ENCODE measurements around the gene FOXP2.

Gene FOXP2

DNA sequence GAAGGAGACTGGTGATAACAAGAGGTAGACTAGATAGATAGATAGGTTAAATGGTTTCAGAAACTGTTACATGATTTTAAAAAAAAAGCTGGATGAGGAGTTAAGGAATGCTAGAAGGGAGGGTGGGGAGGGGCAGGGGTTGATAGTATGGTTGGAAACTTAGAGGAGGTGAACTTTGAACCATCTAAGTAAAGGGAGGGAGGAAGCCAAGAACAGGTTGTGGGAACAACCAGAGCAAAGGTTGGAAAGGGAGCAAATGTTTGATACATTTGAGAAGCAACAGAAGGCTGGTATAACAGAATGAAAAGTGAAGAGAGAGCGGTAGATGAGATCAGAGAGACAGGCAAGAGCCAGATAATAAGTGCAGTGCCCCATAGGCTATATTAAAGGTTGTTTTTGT is 224.8 kb downstream of the FOXP2 start:
- no peaks in the 10 kb centered on the region for H3K4me1 Mint-ChIP-seq
- no peak overlapping the region for H3K4me3 Mint-ChIP-seq
- H3K27me3 Mint-ChIP-seq, result peaks cover 2% of the 10 kb centered on the region
- no peak overlapping the region for H3K27ac Mint-ChIP-seq
- no peaks in the 10 kb centered on the region for H3K9me3 Mint-ChIP-seq
- no peaks in the 10 kb centered on the region for H3K36me3 Mint-ChIP-seq

DNA sequence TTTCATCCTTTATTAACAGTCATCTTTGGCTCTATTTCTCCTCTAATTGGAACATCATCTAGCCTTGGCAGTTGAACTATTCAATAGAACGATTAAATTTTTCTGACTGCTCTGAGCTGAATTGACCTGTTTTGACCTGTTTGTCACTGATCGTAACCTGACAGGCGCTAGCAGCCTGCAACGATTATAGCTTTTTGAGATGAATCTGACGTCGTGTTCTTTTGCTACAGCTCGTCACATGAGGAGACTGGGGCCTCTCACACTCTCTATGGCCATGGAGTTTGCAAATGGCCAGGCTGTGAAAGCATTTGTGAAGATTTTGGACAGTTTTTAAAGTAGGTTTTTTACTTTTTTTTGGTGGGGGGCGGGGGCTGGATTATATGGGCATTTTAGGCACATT is 229.8 kb downstream of the FOXP2 start:
- Mint-ChIP-seq H3K4me3 (no peak overlapping the region), H3K36me3 (no peaks in the 10 kb centered on the region), H3K4me1 (no peaks in the 10 kb centered on the region), H3K27me3 (peaks cover 3% of the 10 kb centered on the region), H3K27ac (no peak overlapping the region), H3K9me3 (no peaks in the 10 kb centered on the region)

DNA sequence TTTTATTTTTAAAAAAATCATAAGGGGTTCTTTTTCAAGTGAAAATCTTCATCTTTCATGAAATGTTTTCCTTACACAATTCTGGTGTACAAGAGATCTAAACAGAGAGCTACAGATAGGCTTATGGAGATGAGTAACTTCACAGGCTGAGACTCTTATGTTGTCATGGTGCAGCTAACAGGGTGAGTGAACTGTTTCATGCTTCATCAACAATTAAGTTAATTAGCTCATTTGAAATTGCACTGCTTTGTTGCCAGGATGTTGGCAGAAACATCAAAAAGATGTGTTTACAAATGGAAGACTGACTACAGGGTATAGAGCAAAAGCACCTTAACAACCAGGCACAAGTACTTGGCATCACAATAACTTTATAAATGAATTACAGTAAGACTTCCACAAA is 230.8 kb downstream of the FOXP2 start:
- Mint-ChIP-seq H3K27ac (no peak overlapping the region), H3K4me3 (no peak overlapping the region), H3K27me3 (peaks cover 3% of the 10 kb centered on the region), H3K9me3 (no peaks in the 10 kb centered on the region), H3K4me1 (no peaks in the 10 kb centered on the region), H3K36me3 (no peaks in the 10 kb centered on the region)

DNA sequence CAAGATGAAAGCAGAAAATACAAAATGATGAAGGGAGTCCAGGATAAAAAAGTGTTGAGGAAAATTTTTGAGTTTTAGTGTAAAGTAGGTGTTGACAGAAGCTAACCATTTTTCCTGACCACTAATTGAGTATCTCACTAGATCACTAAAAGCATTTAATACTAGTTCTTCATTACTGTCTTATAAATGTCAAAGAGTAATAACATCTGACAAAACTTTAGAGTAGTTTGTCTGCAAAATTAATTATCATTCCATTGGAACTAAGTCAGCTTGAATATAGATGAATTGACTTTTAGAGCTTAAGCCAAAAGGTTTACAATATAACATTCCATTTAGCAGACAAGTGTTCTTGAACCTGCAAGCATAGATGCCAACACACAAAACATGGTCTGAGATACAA is 232.9 kb downstream of the FOXP2 start:
- no peaks in the 10 kb centered on the region for H3K36me3 Mint-ChIP-seq
- no peaks in the 10 kb centered on the region for H3K4me1 Mint-ChIP-seq
- no peaks in the 10 kb centered on the region for H3K9me3 Mint-ChIP-seq
- no peak overlapping the region for H3K4me3 Mint-ChIP-seq
- H3K27me3 Mint-ChIP-seq, result peaks cover 3% of the 10 kb centered on the region
- no peak overlapping the region for H3K27ac Mint-ChIP-seq

DNA sequence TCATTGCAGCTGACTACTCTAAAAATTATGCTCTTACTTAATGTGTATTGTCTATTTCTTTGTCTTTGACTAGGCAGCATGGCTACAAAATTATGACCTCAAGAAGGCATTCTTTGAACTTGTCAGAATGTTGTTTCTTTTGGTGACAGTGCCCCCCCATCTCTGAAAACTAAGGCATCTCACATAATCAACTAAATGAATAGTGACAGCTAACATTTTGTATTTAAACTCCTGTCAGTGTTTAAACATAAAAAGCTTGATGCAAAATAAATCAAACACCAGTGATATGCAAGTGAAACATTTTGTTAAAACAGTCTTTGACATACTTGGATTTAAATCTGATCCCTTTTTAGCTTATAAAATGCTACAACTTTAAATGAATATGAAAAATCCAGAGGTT is 233.5 kb downstream of the FOXP2 start:
- no peaks in the 10 kb centered on the region for H3K36me3 Mint-ChIP-seq
- H3K27ac Mint-ChIP-seq, result no peak overlapping the region
- no peaks in the 10 kb centered on the region for H3K9me3 Mint-ChIP-seq
- H3K27me3 Mint-ChIP-seq, result peaks cover 3% of the 10 kb centered on the region
- H3K4me1 Mint-ChIP-seq, result no peaks in the 10 kb centered on the region
- H3K4me3 Mint-ChIP-seq, result no peak overlapping the region

DNA sequence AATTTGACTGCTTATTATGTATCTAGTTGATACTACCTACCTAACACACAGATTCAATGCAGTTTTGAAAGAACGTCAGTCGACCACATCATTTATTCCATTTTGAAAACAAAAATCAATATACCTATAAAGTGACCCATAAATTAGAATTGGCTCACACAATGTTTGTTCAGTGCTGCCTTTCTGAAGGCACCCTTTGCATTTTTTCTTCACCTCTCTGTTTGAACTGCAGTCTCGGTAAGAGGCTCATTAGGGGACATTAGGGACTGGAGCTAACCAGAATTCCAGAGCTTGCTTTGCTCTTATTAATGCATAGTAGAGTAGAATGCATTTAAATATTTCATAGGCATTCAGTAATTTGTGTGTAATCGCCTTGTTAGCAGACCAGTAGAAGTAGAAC is 234.1 kb downstream of the FOXP2 start:
- H3K36me3 Mint-ChIP-seq, result no peaks in the 10 kb centered on the region
- no peaks in the 10 kb centered on the region for H3K9me3 Mint-ChIP-seq
- no peak overlapping the region for H3K4me3 Mint-ChIP-seq
- H3K4me1 Mint-ChIP-seq, result no peaks in the 10 kb centered on the region
- H3K27ac Mint-ChIP-seq, result no peak overlapping the region
- peaks cover 3% of the 10 kb centered on the region for H3K27me3 Mint-ChIP-seq

DNA sequence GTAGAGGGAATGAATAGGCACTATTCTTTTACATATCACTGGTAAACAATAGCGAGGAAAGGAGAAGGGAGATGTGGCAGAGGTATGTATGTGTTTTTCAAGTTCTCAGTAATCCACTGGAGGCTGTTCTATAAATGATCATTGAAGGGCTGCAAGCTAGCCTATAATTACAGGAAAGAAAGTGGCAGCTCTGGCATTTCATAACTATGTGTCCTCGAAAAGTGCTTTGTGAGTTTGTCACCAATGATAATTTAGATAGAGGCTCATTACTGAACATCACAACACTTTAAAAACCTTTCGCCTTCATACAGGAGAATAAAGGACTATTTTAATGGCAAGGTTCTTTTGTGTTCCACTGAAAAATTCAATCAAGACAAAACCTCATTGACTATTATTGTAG is 235.1 kb downstream of the FOXP2 start:
- Mint-ChIP-seq H3K36me3 (no peaks in the 10 kb centered on the region), H3K4me1 (no peaks in the 10 kb centered on the region), H3K4me3 (no peak overlapping the region), H3K27ac (no peak overlapping the region), H3K9me3 (no peaks in the 10 kb centered on the region), H3K27me3 (no peaks in the 10 kb centered on the region)

DNA sequence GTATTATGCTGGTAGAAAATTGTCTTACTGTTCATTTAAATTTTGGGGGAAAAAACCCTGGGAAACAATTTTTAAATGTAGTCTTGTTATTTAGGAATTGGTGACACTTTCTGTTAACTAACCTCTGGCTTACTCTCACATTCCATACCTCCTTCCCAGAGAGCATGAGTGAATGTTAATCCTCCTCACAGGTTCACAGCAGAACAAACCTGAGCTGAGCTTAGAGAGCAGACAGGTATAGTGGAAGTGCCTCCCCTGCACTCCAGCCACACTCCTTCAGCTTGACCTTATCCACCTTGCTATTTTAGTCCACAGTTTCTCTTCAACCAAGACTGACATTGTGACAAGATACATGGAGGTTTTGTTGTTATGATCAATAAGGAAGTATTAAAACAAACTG is 235.9 kb downstream of the FOXP2 start:
- H3K4me3 Mint-ChIP-seq, result no peak overlapping the region
- H3K9me3 Mint-ChIP-seq, result no peaks in the 10 kb centered on the region
- no peak overlapping the region for H3K27ac Mint-ChIP-seq
- no peaks in the 10 kb centered on the region for H3K36me3 Mint-ChIP-seq
- H3K4me1 Mint-ChIP-seq, result no peaks in the 10 kb centered on the region
- H3K27me3 Mint-ChIP-seq, result no peaks in the 10 kb centered on the region

DNA sequence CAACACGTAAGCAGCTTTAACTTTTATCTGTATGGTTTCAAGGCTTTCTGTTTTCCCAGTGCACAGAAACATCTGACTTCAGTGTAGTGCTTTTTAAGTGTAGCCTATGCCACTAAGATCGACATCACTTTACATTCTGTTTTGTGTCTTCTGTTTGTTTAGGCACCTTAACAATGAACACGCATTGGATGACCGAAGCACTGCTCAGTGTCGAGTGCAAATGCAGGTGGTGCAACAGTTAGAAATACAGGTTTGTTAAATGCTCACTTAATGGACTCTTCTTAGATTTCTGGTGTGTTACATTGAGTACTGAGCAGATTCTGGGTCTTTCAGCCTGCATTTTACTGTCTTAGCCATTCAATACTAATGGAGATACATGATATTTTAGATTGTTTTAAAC is 237.4 kb downstream of the FOXP2 start:
- Mint-ChIP-seq H3K27ac (no peak overlapping the region), H3K4me1 (no peaks in the 10 kb centered on the region), H3K4me3 (no peak overlapping the region), H3K9me3 (no peaks in the 10 kb centered on the region), H3K36me3 (no peaks in the 10 kb centered on the region), H3K27me3 (no peaks in the 10 kb centered on the region)

DNA sequence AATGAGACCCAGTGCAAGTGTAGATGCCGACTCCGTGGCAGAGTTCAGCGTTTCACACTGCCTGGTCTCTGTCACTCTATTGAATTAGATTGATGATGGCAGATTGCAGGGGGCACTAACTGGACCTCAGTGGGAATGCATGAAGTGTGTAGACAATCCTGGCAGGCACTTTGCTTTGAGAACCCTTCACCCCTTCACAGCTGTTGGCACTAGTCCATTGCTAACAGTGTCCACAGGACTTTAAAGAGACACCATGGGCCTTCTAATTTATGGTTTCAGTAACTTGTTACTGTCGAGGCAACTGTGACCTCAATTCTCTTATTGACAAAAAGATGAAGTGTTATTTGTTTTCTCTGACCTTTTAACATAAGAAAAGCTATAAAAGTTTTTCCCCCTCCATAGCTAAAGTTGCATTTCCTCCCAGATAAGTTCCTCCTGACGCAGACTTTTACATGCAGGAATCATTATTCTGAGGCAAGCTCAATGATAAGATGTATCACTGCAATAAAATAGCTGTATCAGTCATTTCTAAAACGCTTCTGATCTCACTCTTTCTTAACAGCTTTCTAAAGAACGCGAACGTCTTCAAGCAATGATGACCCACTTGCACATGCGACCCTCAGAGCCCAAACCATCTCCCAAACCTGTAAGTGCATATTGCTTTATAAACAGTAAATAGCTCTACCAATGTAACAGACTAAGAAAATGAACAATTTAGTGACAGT is 238.9 kb downstream of the FOXP2 start:
- H3K27me3 Mint-ChIP-seq, result no peaks in the 10 kb centered on the region
- H3K27ac Mint-ChIP-seq, result no peak overlapping the region

DNA sequence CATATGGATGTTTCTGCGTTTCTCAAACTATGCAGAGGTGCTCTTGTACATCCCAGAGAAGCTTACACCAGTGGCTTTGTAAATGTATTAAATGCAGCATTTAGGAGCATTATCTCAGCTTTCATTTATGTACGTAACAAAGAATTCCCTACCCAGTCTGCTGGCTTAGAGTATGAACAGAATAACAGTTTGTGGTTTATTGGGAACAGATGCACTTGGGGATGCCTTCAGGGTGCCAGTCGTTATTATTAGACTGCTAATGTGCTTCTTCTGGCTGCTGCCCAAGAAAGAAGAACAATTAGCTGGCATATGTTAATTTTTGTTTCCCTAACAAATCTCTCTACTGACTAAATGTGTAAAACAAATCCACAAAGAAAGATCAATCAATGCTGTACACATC is 241.9 kb downstream of the FOXP2 start:
- H3K9me3 Mint-ChIP-seq, result no peaks in the 10 kb centered on the region
- no peak overlapping the region for H3K4me3 Mint-ChIP-seq
- H3K27ac Mint-ChIP-seq, result no peak overlapping the region
- H3K27me3 Mint-ChIP-seq, result no peaks in the 10 kb centered on the region
- no peaks in the 10 kb centered on the region for H3K4me1 Mint-ChIP-seq
- no peaks in the 10 kb centered on the region for H3K36me3 Mint-ChIP-seq

More for the DNA sequence above, 238.9 kb downstream of the FOXP2 start:
- Mint-ChIP-seq H3K9me3 (no peaks in the 10 kb centered on the region), H3K4me1 (no peaks in the 10 kb centered on the region), H3K4me3 (no peak overlapping the region), H3K36me3 (no peaks in the 10 kb centered on the region)

DNA sequence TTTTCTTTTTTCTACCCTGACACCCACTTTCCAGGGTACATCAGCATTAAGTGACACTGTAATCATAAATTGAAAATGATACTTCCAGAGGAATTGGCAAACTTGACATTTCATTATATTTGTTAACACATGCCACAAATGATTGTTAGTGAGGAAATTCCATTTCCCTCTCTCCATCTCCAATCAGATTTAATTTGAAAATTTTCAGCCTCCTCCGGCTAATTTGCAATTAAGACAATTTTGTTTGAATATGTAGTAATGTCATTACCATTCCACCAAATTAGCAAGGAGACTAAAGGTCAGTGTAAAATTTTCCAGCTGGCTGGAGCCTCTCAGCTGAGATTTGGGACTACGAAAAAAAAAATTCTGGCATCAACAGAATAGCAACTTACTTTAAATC is 242.7 kb downstream of the FOXP2 start:
- no peaks in the 10 kb centered on the region for H3K36me3 Mint-ChIP-seq
- no peaks in the 10 kb centered on the region for H3K4me1 Mint-ChIP-seq
- H3K9me3 Mint-ChIP-seq, result no peaks in the 10 kb centered on the region
- no peak overlapping the region for H3K27ac Mint-ChIP-seq
- no peaks in the 10 kb centered on the region for H3K27me3 Mint-ChIP-seq
- H3K4me3 Mint-ChIP-seq, result no peak overlapping the region

DNA sequence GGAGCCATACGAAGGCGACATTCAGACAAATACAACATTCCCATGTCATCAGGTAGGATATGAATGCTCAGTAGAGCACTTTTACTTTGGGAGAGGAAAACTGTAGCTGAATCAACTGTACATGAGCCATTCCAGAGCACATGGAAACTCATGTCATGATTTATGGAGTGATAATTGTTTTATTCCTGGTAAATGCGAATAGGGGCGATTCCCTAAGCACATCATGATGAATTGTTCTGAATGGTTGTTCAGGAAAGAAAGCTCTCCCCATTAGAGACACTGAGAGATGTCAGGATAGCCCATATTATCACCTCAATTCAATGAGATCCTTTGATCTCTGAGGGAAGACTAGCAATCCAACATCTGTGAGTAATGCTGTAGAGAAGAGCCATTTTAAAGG is 243.6 kb downstream of the FOXP2 start:
- no peaks in the 10 kb centered on the region for H3K9me3 Mint-ChIP-seq
- no peaks in the 10 kb centered on the region for H3K27me3 Mint-ChIP-seq
- H3K4me1 Mint-ChIP-seq, result no peaks in the 10 kb centered on the region
- H3K4me3 Mint-ChIP-seq, result no peak overlapping the region
- no peak overlapping the region for H3K27ac Mint-ChIP-seq
- no peaks in the 10 kb centered on the region for H3K36me3 Mint-ChIP-seq

DNA sequence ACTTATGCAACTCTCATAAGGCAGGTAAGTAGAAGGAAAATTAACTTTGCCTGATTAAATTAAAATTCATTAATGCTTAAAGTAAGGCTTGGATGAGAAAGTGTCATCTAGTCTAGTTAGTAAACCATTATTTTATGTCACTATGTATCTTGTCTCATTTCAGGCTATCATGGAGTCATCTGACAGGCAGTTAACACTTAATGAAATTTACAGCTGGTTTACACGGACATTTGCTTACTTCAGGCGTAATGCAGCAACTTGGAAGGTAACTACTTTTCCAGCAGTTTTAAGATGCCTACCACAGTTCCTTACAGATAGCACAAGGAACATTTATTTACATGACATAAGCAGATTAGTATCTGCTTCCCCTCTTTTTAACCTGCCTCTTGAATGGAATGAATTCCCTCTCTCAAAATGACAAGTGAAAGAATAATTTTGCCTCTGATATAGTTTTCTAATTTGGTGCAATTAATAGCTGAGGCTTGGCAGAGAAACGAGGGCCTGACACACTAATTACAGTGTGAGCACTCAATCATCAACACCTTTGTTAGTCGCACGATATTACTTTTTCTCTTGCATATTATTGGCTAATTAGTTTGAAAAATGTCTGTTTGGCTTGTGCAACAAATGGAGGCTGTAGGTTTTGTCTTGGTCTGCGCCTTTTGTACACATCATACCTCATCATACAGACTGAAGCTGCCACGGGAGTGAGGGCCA is 245.0 kb downstream of the FOXP2 start:
- no peaks in the 10 kb centered on the region for H3K4me1 Mint-ChIP-seq
- no peak overlapping the region for H3K27ac Mint-ChIP-seq
- no peak overlapping the region for H3K4me3 Mint-ChIP-seq
- no peaks in the 10 kb centered on the region for H3K36me3 Mint-ChIP-seq
- H3K9me3 Mint-ChIP-seq, result no peaks in the 10 kb centered on the region
- H3K27me3 Mint-ChIP-seq, result no peaks in the 10 kb centered on the region

DNA sequence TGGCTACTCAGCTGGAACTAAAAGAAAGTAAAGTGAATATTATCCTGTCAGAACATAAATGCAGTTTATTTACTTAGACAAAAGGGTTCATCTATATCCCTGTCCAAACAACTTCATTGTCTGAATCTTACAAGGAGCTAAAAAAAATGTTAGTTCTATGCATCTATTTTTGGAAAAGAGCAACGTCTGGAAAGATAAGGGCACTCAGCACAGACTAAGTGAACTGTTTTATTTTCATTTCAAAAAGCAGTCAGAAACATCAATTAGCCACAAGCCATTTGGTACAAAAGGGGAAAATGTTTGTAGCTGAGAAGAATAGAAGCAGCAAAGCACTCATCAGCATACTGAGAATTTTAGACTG is 245.5 kb downstream of the FOXP2 start:
- Mint-ChIP-seq H3K4me3 (no peak overlapping the region), H3K27me3 (no peaks in the 10 kb centered on the region), H3K27ac (no peak overlapping the region), H3K9me3 (no peaks in the 10 kb centered on the region), H3K4me1 (no peaks in the 10 kb centered on the region), H3K36me3 (no peaks in the 10 kb centered on the region)

DNA sequence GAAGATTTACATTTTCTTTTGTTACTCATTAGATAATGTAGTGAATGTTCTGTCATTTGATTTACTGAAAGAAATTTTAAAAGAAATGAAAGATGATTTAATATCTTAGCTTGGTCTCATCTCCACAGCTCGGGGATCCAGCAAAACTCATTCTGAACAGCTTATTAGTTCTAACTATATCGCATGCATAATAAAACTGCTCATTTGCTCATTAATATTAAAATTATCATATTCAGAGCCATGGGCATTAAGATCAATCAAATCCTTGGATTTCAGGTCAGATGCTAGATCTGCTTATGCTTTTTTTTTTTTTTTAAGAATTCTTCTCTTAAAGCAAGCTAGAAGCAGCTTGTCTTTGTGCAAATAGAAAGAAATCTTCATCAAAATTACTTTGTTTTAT is 246.1 kb downstream of the FOXP2 start:
- H3K9me3 Mint-ChIP-seq, result no peaks in the 10 kb centered on the region
- no peak overlapping the region for H3K27ac Mint-ChIP-seq
- no peaks in the 10 kb centered on the region for H3K4me1 Mint-ChIP-seq
- no peaks in the 10 kb centered on the region for H3K36me3 Mint-ChIP-seq
- H3K4me3 Mint-ChIP-seq, result no peak overlapping the region
- no peaks in the 10 kb centered on the region for H3K27me3 Mint-ChIP-seq

All from activated naive CD4-positive, alpha-beta T cell treated with anti-CD3 and anti-CD28 coated beads, Interleukin-2, amount 50 U/mL, for 24 hours (primary cell).